Measurements from ENCODE around the gene ZNF532. TPM values are rescaled to one million over a fixed set of nuclear protein-coding genes. Genes with fewer than 3 reads are reported as not detected.

ZNF532 gene
- total RNA-seq, 2 donors from 2014 or later = 133 to 211 TPM

- ATAC-seq (ENCODE audit: insufficient number of reproducible peaks, low FRiP score, low read depth) = no peak
- peaks cover 36% of the 10 kb centered on the region for H3K36me3 ChIP-seq
These were observed 118.8 kb downstream of the ZNF532 start for GRCh38 chr18:58983260-58984155.

GRCh38 chr18:58988600-58988999 is 123.9 kb downstream of the ZNF532 start:
- no peak for ATAC-seq (ENCODE audit: insufficient number of reproducible peaks, low FRiP score, low read depth)
- Histone ChIP-seq H3K4me3 (no peak overlapping the region), H3K27me3 (replicated peaks; ENCODE audit: insufficient read depth) (no peaks in the 10 kb centered on the region), H3K36me3 (peaks cover 3% of the 10 kb centered on the region), H3K4me1 (ENCODE audit: control insufficient read depth in 1 of 2, low read depth in 2 of 2) (peaks cover 31 to 57% of the 10 kb centered on the region in 2 donors), H3K9me3 (no peaks in the 10 kb centered on the region), H3K27ac (peak overlapping the region; percentile 47 to 90)
- no peak for DNase-seq (ENCODE audit: low spot score)
- no peak for TF ChIP-seq CTCF (IDR thresholded peaks at IDR 0.05)

More at GRCh38 chr18:58983260-58984155, 118.8 kb downstream of the ZNF532 start:
- peaks cover 4 to 24% of the 10 kb centered on the region in 2 donors for H3K4me1 ChIP-seq (ENCODE audit: control insufficient read depth in 1 of 2, low read depth in 2 of 2)
- no peak overlapping the region for H3K27ac ChIP-seq
- no peaks in the 10 kb centered on the region for H3K27me3 ChIP-seq (replicated peaks; ENCODE audit: insufficient read depth)
- H3K4me3 ChIP-seq = no peak overlapping the region
- no peaks in the 10 kb centered on the region for H3K9me3 ChIP-seq
- DNase-seq (ENCODE audit: low spot score) = no peak
- TF ChIP-seq CTCF (IDR thresholded peaks at IDR 0.05) = no peak

- Histone ChIP-seq H3K27ac (peak overlapping the region; percentile 90 to 94), H3K4me3 (no peak overlapping the region), H3K27me3 (replicated peaks; ENCODE audit: insufficient read depth) (no peaks in the 10 kb centered on the region), H3K36me3 (peaks cover under 1% of the 10 kb centered on the region), H3K9me3 (no peaks in the 10 kb centered on the region), H3K4me1 (ENCODE audit: control insufficient read depth in 1 of 2, low read depth in 2 of 2) (peaks cover 36 to 59% of the 10 kb centered on the region in 2 donors)
- ATAC-seq (ENCODE audit: insufficient number of reproducible peaks, low FRiP score, low read depth) (no peak), DNase-seq (ENCODE audit: low spot score) (no peak)
- TF ChIP-seq CTCF (IDR thresholded peaks at IDR 0.05) = no peak
These were observed 124.6 kb downstream of the ZNF532 start for GRCh38 chr18:58989184-58989759.

GRCh38 chr18:58990720-58991119 is 126.0 kb downstream of the ZNF532 start:
- H3K9me3 ChIP-seq = no peaks in the 10 kb centered on the region
- no peak for DNase-seq (ENCODE audit: low spot score)
- peaks cover 40 to 74% of the 10 kb centered on the region in 2 donors for H3K4me1 ChIP-seq (ENCODE audit: control insufficient read depth in 1 of 2, low read depth in 2 of 2)

More at GRCh38 chr18:58990720-58991119, 126.0 kb downstream of the ZNF532 start:
- Histone ChIP-seq H3K27me3 (replicated peaks; ENCODE audit: insufficient read depth) (no peaks in the 10 kb centered on the region), H3K27ac (peak overlapping the region; percentile 90 to 94), H3K4me3 (no peak overlapping the region), H3K36me3 (no peaks in the 10 kb centered on the region)
- no peak for TF ChIP-seq CTCF (IDR thresholded peaks at IDR 0.05)
- peak; percentile 23 for ATAC-seq (ENCODE audit: insufficient number of reproducible peaks, low FRiP score, low read depth)
